H7 (cell line): Measurements from ENCODE around the gene XXYLT1. TPM values are rescaled to one million over a fixed set of nuclear protein-coding genes. Genes with fewer than 3 reads are reported as not detected.

ENCODE experiments used
- DNase-seq: peaks from one replicate; pipeline ENCODE4 v3.0.0; 2012
- H3K27me3 ChIP-seq: 2 replicates; pipeline ENCODE4 v1.6.0; 2011; ENCODE audit warnings: mild to moderate bottlenecking, low read length; ENCODE audit not compliant: control insufficient read depth, insufficient read depth
- H3K36me3 ChIP-seq: replicated peaks from 2 replicates; pipeline ENCODE4 v1.5.1; 2011; ENCODE audit warnings: low read length; ENCODE audit not compliant: control insufficient read depth, insufficient read depth
- H3K4me3 ChIP-seq: 2 replicates; pipeline ENCODE4 v1.5.1; 2011; ENCODE audit warnings: low read depth, mild to moderate bottlenecking, control low read depth, low read length, moderate library complexity; ENCODE audit not compliant: insufficient read depth
- total RNA-seq: library from RNA; depleted of rRNA; stranded (reverse); fragments of >200 nt; shearing (Covaris generic); gene quantifications from 2 replicates; pipeline ENCODE4 v1.2.3, GENCODE V29; 2014

Gene XXYLT1
- total RNA-seq, 1 experiment from 2014 or later = 40.9 TPM

- DNase-seq = no peak
- no peak overlapping the region for H3K4me3 ChIP-seq
- no peaks in the 10 kb centered on the region for H3K36me3 ChIP-seq
- no peaks in the 10 kb centered on the region for H3K27me3 ChIP-seq
These were observed 21.0 kb downstream of the XXYLT1 start for GRCh38 chr3:195249858-195250464.

- H3K36me3 ChIP-seq = no peaks in the 10 kb centered on the region
- H3K27me3 ChIP-seq = no peaks in the 10 kb centered on the region
- DNase-seq = no peak
- no peak overlapping the region for H3K4me3 ChIP-seq
These were observed 21.7 kb downstream of the XXYLT1 start for GRCh38 chr3:195249057-195249770.

GRCh38 chr3:195248281-195248680 is 22.7 kb downstream of the XXYLT1 start:
- H3K27me3 ChIP-seq = no peaks in the 10 kb centered on the region
- DNase-seq = no peak

GRCh38 chr3:195247863-195248189 is 23.1 kb downstream of the XXYLT1 start:
- Histone ChIP-seq H3K27me3 (no peaks in the 10 kb centered on the region), H3K36me3 (no peaks in the 10 kb centered on the region), H3K4me3 (no peak overlapping the region)
- DNase-seq = no peak

More at GRCh38 chr3:195248281-195248680, 22.7 kb downstream of the XXYLT1 start:
- Histone ChIP-seq H3K36me3 (no peaks in the 10 kb centered on the region), H3K4me3 (no peak overlapping the region)

GRCh38 chr3:195247086-195247862 is 23.7 kb downstream of the XXYLT1 start:
- DNase-seq = no peak
- H3K27me3 ChIP-seq = no peaks in the 10 kb centered on the region
- no peak overlapping the region for H3K4me3 ChIP-seq
- no peaks in the 10 kb centered on the region for H3K36me3 ChIP-seq

- DNase-seq = no peak
- no peaks in the 10 kb centered on the region for H3K36me3 ChIP-seq
- H3K27me3 ChIP-seq = no peaks in the 10 kb centered on the region
- no peak overlapping the region for H3K4me3 ChIP-seq
These were observed 24.4 kb downstream of the XXYLT1 start for GRCh38 chr3:195246581-195246995.

GRCh38 chr3:195245531-195245951 is 25.4 kb downstream of the XXYLT1 start:
- no peak for DNase-seq

GRCh38 chr3:195241592-195242355 is 29.2 kb downstream of the XXYLT1 start:
- no peak for DNase-seq

More at GRCh38 chr3:195245531-195245951, 25.4 kb downstream of the XXYLT1 start:
- no peaks in the 10 kb centered on the region for H3K36me3 ChIP-seq
- H3K27me3 ChIP-seq = no peaks in the 10 kb centered on the region
- no peak overlapping the region for H3K4me3 ChIP-seq

GRCh38 chr3:195240939-195241338 is 30.0 kb downstream of the XXYLT1 start:
- DNase-seq = no peak
- no peaks in the 10 kb centered on the region for H3K27me3 ChIP-seq
- H3K36me3 ChIP-seq = no peaks in the 10 kb centered on the region; the same call in 1 of the 2 replicates
- no peak overlapping the region for H3K4me3 ChIP-seq

More at GRCh38 chr3:195241592-195242355, 29.2 kb downstream of the XXYLT1 start:
- H3K4me3 ChIP-seq = no peak overlapping the region
- no peaks in the 10 kb centered on the region for H3K27me3 ChIP-seq
- no peaks in the 10 kb centered on the region; the same call in 1 of the 2 replicates for H3K36me3 ChIP-seq

GRCh38 chr3:195240171-195240701 is 30.7 kb downstream of the XXYLT1 start:
- H3K4me3 ChIP-seq = no peak overlapping the region
- no peak for DNase-seq
- no peaks in the 10 kb centered on the region for H3K27me3 ChIP-seq
- H3K36me3 ChIP-seq = no peaks in the 10 kb centered on the region; the same call in 1 of the 2 replicates

- no peaks in the 10 kb centered on the region for H3K27me3 ChIP-seq
- DNase-seq = peak; percentile 53
- no peak overlapping the region for H3K4me3 ChIP-seq
- H3K36me3 ChIP-seq = no peaks in the 10 kb centered on the region; the same call in 1 of the 2 replicates
These were observed 31.8 kb downstream of the XXYLT1 start for GRCh38 chr3:195239121-195239520.

GRCh38 chr3:195238586-195239118 is 32.3 kb downstream of the XXYLT1 start:
- Histone ChIP-seq H3K4me3 (no peak overlapping the region), H3K36me3 (no peaks in the 10 kb centered on the region; the same call in 1 of the 2 replicates), H3K27me3 (no peaks in the 10 kb centered on the region)
- peak; percentile 23 for DNase-seq

GRCh38 chr3:195238081-195238571 is 32.8 kb downstream of the XXYLT1 start:
- Histone ChIP-seq H3K27me3 (no peaks in the 10 kb centered on the region), H3K4me3 (no peak overlapping the region), H3K36me3 (no peaks in the 10 kb centered on the region; the same call in 1 of the 2 replicates)
- peak; percentile 30 for DNase-seq
